ENCODE results near the gene GGA1. TPM values are rescaled to one million over a fixed set of nuclear protein-coding genes. Genes with fewer than 3 reads are reported as not detected.

GGA1 gene
- total and polyA plus RNA-seq, 2 donors (not counting 1 experiment from before 2014, with no cell fraction given), result 137 to 154 TPM

GRCh38 chr22:37569009-37569920 is 39.4 kb upstream of the GGA1 start:
- POLR2A ChIA-PET, result no interaction called here
- no peak overlapping the region for H3K9ac ChIP-seq (ENCODE audit: low read length)

More at GRCh38 chr22:37569009-37569920, 39.4 kb upstream of the GGA1 start:
- no peak overlapping the region for H3K4me2 ChIP-seq (replicated peaks; ENCODE audit: low read depth, low read length, poor library complexity, severe bottlenecking)
- peaks cover 21 to 26% of the 10 kb centered on the region in 2 donors for H3K4me1 ChIP-seq (ENCODE audit: control insufficient read depth in 2 of 2, insufficient read depth in 2 of 2, low read length in 2 of 2)
- H3K27me3 Mint-ChIP-seq, result peaks cover 19% of the 10 kb centered on the region
- CTCF ChIA-PET, result interaction anchor here (0.9 to 7.0 kb wide), 6 partner anchors 17 to 252 kb away, joined by 3 to 278 read pairs (median 23); no protein-coding TSS in a partner anchor
- DNase-seq (no peak), ATAC-seq (ENCODE audit: low read depth) (no peak)
- TF ChIP-seq CTCF (IDR thresholded peaks at IDR 0.05) (no peak), EZH2 (IDR thresholded peaks at IDR 0.05; ENCODE audit: borderline replicate concordance, insufficient read depth, low read depth, low read length, poor library complexity, severe bottlenecking) (no peak)
- no peak overlapping the region for H3K27ac ChIP-seq (ENCODE audit: low read length in 2 of 2)
- H3K36me3 ChIP-seq (replicated peaks in 1 of 2; ENCODE audit: control extremely low read depth in 1 of 2, control insufficient read depth in 1 of 2, extremely low read depth in 1 of 2, insufficient read depth in 2 of 2, low read length in 1 of 2), result no peaks in the 10 kb centered on the region
- no peak overlapping the region for H3K4me3 ChIP-seq (ENCODE audit: control extremely low read depth in 1 of 5, extremely low read depth in 1 of 5, insufficient read depth in 1 of 5, low read depth in 2 of 5, low read length in 4 of 5)
- H3K9me3 ChIP-seq (ENCODE audit: control extremely low read depth in 1 of 3, control insufficient read depth in 2 of 3, insufficient read depth in 1 of 3, low read length in 2 of 3), result peaks cover 0 to 6% (median 0%) of the 10 kb centered on the region in 3 donors
- no peaks in the 10 kb centered on the region for H3K9me3 Mint-ChIP-seq (ENCODE audit: insufficient read depth)
- no peaks in the 10 kb centered on the region for H4K20me1 ChIP-seq (ENCODE audit: control insufficient read depth, insufficient read depth, low read length, poor library complexity, severe bottlenecking)
- H3K4me1 Mint-ChIP-seq, result peaks cover 19% of the 10 kb centered on the region
- no peak overlapping the region for H3K4me3 Mint-ChIP-seq
- H3K79me2 ChIP-seq (ENCODE audit: control insufficient read depth, insufficient read depth, low read length), result no peaks in the 10 kb centered on the region
- no peak overlapping the region for H2AFZ ChIP-seq (ENCODE audit: insufficient read depth, low read depth, low read length, poor library complexity, severe bottlenecking)
- H3K27ac Mint-ChIP-seq, result no peak overlapping the region
- H3K27me3 ChIP-seq (replicated peaks in 1 of 4; ENCODE audit: control extremely low read depth in 1 of 4, control insufficient read depth in 3 of 4, insufficient read depth in 4 of 4, low read length in 3 of 4), result peaks cover 0 to 1% (median under 1%) of the 10 kb centered on the region in 4 experiments
- intact Hi-C loops (cut with micrococcal nuclease), result no loop called here
- 88% methylated on average over 17 of the region's 21 CpGs for WGBS (ENCODE audit: insufficient coverage)

Data from B cell (primary cell).